ENCODE measurements around the gene TMEM38B. TPM values are rescaled to one million over a fixed set of nuclear protein-coding genes. Genes with fewer than 3 reads are reported as not detected.
A peak's percentile ranks its signal among the peaks of the same experiment; 100 is the strongest.
"Not testable (repeated sequence)": the region's sequence is repeated elsewhere in the genome, so short reads cannot be mapped to it uniquely, and the experiment has no call there.

TMEM38B gene
- total and polyA plus RNA-seq, 8 donors = 1.4 to 5.8 (median 4.7) TPM

GRCh38 chr9:105751761-105752160, 57.4 kb downstream of the TMEM38B start:
- H3K4me3 ChIP-seq = no peak overlapping the region
- no peak for TF ChIP-seq CTCF (IDR thresholded peaks at IDR 0.05)
- intact Hi-C loops (cut with DNase I) = no loop called here
- H3K4me1 ChIP-seq = no peaks in the 10 kb centered on the region
- ATAC-seq (no peak), FAIRE-seq (no peak), DNase-seq (no peak)
- H3K27ac ChIP-seq = no peak overlapping the region
- no peaks in the 10 kb centered on the region for H3K27me3 ChIP-seq
- H3K36me3 ChIP-seq = no peaks in the 10 kb centered on the region
- 84 to 96% methylated on average over 4 of the region's 4 CpGs for WGBS, 2 donors
- H3K9me3 ChIP-seq = no peaks in the 10 kb centered on the region

- no peak overlapping the region for H3K27ac ChIP-seq
- WGBS, 2 donors = 94% methylated on average over 12 of the region's 12 CpGs
- FAIRE-seq = no peak
- no peaks in the 10 kb centered on the region for H3K9me3 ChIP-seq
- H3K36me3 ChIP-seq = no peaks in the 10 kb centered on the region
- H3K4me1 ChIP-seq = no peaks in the 10 kb centered on the region
- DNase-seq = no peak
- ATAC-seq = no peak
- no peak overlapping the region for H3K4me3 ChIP-seq
- intact Hi-C loops (cut with DNase I) = no loop called here
- no peaks in the 10 kb centered on the region for H3K27me3 ChIP-seq
- TF ChIP-seq CTCF (IDR thresholded peaks at IDR 0.05) = no peak
These were observed 63.3 kb downstream of the TMEM38B start for GRCh38 chr9:105757496-105758251.

- ATAC-seq (no peak), DNase-seq (no peak), FAIRE-seq (no peak)
- H3K4me3 ChIP-seq = no peak overlapping the region
- H3K27me3 ChIP-seq = no peaks in the 10 kb centered on the region
- no peak for TF ChIP-seq CTCF (IDR thresholded peaks at IDR 0.05)
- 88 to 90% methylated on average over 8 of the region's 8 CpGs for WGBS, 2 donors
- H3K36me3 ChIP-seq = no peaks in the 10 kb centered on the region
- H3K27ac ChIP-seq = no peak overlapping the region
- H3K4me1 ChIP-seq = no peaks in the 10 kb centered on the region
- no peaks in the 10 kb centered on the region for H3K9me3 ChIP-seq
- intact Hi-C loops (cut with DNase I) = no loop called here
These were observed 65.7 kb downstream of the TMEM38B start for GRCh38 chr9:105760053-105760452.

- H3K4me1 ChIP-seq; H3K27me3 ChIP-seq; intact Hi-C loops (cut with DNase I); H3K27ac ChIP-seq; H3K4me3 ChIP-seq; FAIRE-seq; H3K9me3 ChIP-seq; H3K36me3 ChIP-seq; ATAC-seq: not testable (repeated sequence)
- WGBS, 2 donors = 93 to 96% methylated on average over 22 of the region's 27 CpGs
- peak in 1 of 6 donors; percentile 16 for DNase-seq
These were observed 88.5 kb downstream of the TMEM38B start for GRCh38 chr9:105782561-105783494.

- DNase-seq; ATAC-seq; H3K27ac ChIP-seq; FAIRE-seq; H3K9me3 ChIP-seq; H3K4me3 ChIP-seq; H3K4me1 ChIP-seq; intact Hi-C loops (cut with DNase I); H3K27me3 ChIP-seq; H3K36me3 ChIP-seq: not testable (repeated sequence)
- 87 to 94% methylated on average over 6 of the region's 6 CpGs for WGBS, 2 donors
These were observed 89.1 kb downstream of the TMEM38B start for GRCh38 chr9:105783495-105783872.

- 85 to 97% methylated on average over 2 of the region's 2 CpGs for WGBS, 2 donors
- H3K4me1 ChIP-seq; intact Hi-C loops (cut with DNase I); H3K27ac ChIP-seq; H3K36me3 ChIP-seq; DNase-seq; H3K9me3 ChIP-seq; H3K27me3 ChIP-seq; H3K4me3 ChIP-seq; ATAC-seq; FAIRE-seq: not testable (repeated sequence)
These were observed 92.5 kb downstream of the TMEM38B start for GRCh38 chr9:105786796-105787195.

Data from pancreas (tissue), 10 donors.